Tibial artery (tissue), 4 donors: Measurements from ENCODE around the gene CPA1.

Source experiments
- DNase-seq, 2 donors: peaks; one replicate each; pipeline ENCODE4 v3.0.0-alpha.2; 2019
- H3K27ac ChIP-seq, 2 donors: fragments of 200-600 bp; sonication (generic) in 1 of 2; 1 replicate in 1 of 2; 2 replicates in 1 of 2; pipeline ENCODE4 v1.5.1; 2018 to 2019; ENCODE audit warnings: mild to moderate bottlenecking in 1 of 2
- H3K27me3 ChIP-seq, 2 donors: fragments of 200-600 bp; sonication (generic) in 1 of 2; one replicate each; pipeline versions ENCODE4 v1.5.1 to v1.6.0; 2016 to 2019
- H3K36me3 ChIP-seq, 3 donors: fragments of 200-600 bp; sonication (generic) in 2 of 3; one replicate each; pipeline ENCODE4 v1.5.1; 2016 to 2019; ENCODE audit warnings: mild to moderate bottlenecking in 2 of 3
- H3K4me1 ChIP-seq, 4 donors: fragments of 200-600 bp; sonication (generic) in 2 of 4; 1 replicate in 3 of 4; 2 replicates in 1 of 4; pipeline ENCODE4 v1.5.1; 2016 to 2019
- H3K4me3 ChIP-seq, 2 donors: fragments of 200-600 bp; sonication (generic) in 1 of 2; 1 replicate in 1 of 2; 2 replicates in 1 of 2; pipeline ENCODE4 v1.5.1; 2018 to 2019; ENCODE audit warnings: mild to moderate bottlenecking in 2 of 2
- H3K9me3 ChIP-seq, 3 donors: fragments of 200-600 bp; sonication (generic) in 1 of 3; one replicate each; pipeline ENCODE4 v1.5.1; 2016 to 2019
- intact Hi-C: fragments of 100-400 bp; cut with DNase I; formaldehyde crosslinking; loops from one replicate; pipeline ENCODE4 v1.15.0; 2023; ENCODE audit warnings: low total_unique reads
- TF ChIP-seq, protein P1 (sequence below), 2 experiments: fragments of 200-600 bp in 1 of 2; fragments of 450-650 bp in 1 of 2; IDR thresholded peaks; one replicate each; pipeline ENCODE4 v1.5.1; 2017 to 2019; ENCODE audit warnings: antibody characterized with exemption in 2 of 2, mild to moderate bottlenecking in 1 of 2, moderate library complexity in 1 of 2

CPA1 gene

DNA sequence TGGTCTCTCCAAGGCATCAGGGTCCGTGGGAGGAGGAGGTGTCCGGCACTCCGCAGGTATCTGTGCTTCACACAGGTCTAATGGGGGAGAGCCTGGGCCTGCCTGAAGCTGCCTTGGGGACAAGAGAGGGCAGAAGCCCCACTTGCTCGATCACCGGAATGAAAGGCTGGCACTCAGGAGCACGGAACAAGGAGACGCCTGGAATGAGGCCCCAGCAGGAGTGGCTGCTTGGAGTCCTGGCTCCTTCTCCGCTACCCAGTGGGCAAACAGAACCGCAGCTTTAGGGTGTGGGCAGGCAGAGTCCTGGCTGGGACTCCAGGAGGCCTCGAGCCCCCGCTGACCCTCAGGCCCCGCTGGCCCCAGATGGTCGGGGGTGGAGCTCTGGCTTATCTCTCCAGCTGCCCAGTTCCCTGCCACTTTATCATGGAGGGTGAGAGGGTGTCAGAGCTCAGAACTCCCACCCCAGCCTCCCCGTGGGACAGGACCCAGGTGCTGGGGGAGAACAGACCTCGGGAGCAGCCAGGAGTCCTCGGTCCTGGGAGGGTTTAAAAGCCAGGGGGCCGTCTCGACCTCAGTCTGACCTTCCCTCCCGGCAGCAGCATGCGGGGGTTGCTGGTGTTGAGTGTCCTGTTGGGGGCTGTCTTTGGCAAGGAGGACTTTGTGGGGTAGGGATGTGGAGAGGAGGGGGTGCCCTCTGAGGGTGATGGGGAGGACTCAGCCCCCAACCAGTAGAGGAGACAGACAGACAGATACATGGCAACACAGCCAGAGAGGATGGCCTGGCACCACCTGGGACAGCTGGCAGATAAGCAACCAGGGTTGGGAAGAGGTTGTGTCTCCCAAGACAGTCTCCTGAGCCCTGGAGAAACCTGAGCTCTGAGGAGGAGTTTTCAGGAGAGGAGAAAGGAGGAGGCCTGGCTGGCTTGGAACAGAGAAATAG is at the start of gene CPA1:
Gene CPA1 (plus strand): TSS at position 574 of the 940 bp plus-strand sequence. CDS start 27 bp downstream, at position 601.
- Histone ChIP-seq H3K36me3 (no peaks in the 10 kb centered on the region), H3K4me3 (peak within 1 kb of the TSS in 1 of 2 donors; percentile 17), H3K27ac (peak within 1 kb of the TSS; percentile 58 to 61), H3K4me1 (peaks cover 0 to 18% (median 15%) of the 10 kb centered on the region in 4 donors), H3K27me3 (no peaks in the 10 kb centered on the region), H3K9me3 (no peaks in the 10 kb centered on the region)
- no peak for DNase-seq
- TF ChIP-seq, protein P1, sequence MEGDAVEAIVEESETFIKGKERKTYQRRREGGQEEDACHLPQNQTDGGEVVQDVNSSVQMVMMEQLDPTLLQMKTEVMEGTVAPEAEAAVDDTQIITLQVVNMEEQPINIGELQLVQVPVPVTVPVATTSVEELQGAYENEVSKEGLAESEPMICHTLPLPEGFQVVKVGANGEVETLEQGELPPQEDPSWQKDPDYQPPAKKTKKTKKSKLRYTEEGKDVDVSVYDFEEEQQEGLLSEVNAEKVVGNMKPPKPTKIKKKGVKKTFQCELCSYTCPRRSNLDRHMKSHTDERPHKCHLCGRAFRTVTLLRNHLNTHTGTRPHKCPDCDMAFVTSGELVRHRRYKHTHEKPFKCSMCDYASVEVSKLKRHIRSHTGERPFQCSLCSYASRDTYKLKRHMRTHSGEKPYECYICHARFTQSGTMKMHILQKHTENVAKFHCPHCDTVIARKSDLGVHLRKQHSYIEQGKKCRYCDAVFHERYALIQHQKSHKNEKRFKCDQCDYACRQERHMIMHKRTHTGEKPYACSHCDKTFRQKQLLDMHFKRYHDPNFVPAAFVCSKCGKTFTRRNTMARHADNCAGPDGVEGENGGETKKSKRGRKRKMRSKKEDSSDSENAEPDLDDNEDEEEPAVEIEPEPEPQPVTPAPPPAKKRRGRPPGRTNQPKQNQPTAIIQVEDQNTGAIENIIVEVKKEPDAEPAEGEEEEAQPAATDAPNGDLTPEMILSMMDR (IDR thresholded peaks at IDR 0.05): no peak
- intact Hi-C loops: no loop called here

DNA sequence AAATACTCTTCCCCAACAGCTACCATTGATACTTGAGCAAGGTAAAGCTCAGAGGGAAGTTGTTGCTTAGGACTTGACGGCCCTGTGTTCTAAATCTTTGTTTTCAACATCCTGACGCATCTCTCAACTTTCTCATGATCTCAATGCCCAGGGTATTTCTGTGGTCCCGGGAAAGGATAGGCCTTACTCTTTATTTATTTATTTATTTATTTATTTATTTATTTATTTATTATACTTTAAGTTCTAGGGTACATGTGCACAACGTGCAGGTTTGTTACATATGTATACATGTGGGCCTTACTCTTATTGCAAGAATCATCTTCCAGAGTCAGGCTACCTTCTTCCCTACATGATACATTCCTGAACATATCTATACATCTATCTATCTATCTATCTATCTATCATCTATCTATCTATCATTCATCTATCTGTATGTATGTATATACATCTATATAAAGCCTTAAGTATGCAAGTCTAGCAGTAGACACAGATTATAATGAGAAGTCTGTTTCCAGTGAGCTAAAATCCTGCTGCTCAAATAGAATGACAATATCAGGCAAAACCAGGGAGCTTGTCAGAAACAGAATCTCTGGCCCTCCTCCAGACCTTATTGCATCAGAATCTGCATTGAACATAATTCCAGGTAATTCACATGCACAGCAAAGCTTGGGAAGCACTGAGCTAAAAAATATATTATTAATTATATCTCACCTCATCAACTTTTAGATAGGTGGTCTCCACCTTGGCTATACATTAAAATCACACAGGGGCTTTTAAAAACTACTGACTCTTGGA is 47.8 kb upstream of the CPA1 start:
- TF ChIP-seq, protein P1 (IDR thresholded peaks at IDR 0.05): no peak
- Histone ChIP-seq H3K9me3 (no peaks in the 10 kb centered on the region), H3K36me3 (no peaks in the 10 kb centered on the region), H3K4me3 (no peak overlapping the region), H3K27ac (no peak overlapping the region), H3K27me3 (no peaks in the 10 kb centered on the region), H3K4me1 (peaks cover 0 to 10% (median 3%) of the 10 kb centered on the region in 4 donors)
- intact Hi-C loops: no loop called here
- no peak for DNase-seq

DNA sequence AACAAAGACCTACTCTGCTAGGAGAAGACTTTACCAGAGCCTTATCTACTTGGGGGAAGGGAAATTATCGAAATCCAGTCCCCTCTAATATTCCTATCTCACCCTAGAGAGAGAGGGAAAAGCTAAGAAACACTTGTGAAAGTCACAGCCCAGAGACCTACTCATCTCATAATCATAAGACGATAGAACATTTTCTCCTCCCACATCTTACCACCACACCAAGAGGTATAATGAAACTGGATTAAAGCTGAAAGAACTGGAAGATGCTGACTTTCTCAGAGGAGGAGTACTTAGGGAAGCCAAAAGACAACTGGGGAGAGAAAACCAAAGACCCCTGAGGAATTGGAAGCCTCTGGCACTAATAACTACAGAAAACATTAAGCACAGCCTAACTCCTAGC is 46.5 kb upstream of the CPA1 start:
- intact Hi-C loops: no loop called here
- no peaks in the 10 kb centered on the region for H3K9me3 ChIP-seq
- no peak for DNase-seq
- H3K4me3 ChIP-seq: no peak overlapping the region
- H3K4me1 ChIP-seq: peaks cover 0 to 10% (median 3%) of the 10 kb centered on the region in 4 donors
- TF ChIP-seq, protein P1 (IDR thresholded peaks at IDR 0.05): no peak
- H3K27ac ChIP-seq: no peak overlapping the region
- H3K27me3 ChIP-seq: no peaks in the 10 kb centered on the region
- H3K36me3 ChIP-seq: no peaks in the 10 kb centered on the region

DNA sequence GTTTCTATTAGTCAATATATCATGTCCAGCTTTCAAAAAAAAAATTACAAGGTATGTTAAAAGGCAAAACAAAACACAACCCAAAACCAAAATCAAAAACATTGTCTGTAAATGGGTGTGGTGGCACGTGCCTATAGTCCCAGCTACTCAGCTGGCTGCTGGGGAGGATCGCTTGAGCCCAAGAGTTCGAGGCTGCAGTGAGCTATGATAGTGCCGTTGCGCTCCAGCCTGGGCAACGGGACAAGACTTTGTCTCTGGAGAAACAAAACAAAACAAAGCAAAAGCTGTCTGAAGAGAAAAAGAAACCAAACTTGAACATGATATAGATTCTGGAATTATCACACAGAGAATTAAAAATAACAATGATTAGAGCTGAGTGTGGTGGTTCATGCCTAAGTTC is 46.0 kb upstream of the CPA1 start:
- Histone ChIP-seq H3K27ac (no peak overlapping the region), H3K4me1 (peaks cover 0 to 10% (median 3%) of the 10 kb centered on the region in 4 donors), H3K4me3 (no peak overlapping the region), H3K9me3 (no peaks in the 10 kb centered on the region), H3K27me3 (no peaks in the 10 kb centered on the region), H3K36me3 (no peaks in the 10 kb centered on the region)
- DNase-seq: no peak
- intact Hi-C loops: no loop called here
- TF ChIP-seq, protein P1 (IDR thresholded peaks at IDR 0.05): no peak

DNA sequence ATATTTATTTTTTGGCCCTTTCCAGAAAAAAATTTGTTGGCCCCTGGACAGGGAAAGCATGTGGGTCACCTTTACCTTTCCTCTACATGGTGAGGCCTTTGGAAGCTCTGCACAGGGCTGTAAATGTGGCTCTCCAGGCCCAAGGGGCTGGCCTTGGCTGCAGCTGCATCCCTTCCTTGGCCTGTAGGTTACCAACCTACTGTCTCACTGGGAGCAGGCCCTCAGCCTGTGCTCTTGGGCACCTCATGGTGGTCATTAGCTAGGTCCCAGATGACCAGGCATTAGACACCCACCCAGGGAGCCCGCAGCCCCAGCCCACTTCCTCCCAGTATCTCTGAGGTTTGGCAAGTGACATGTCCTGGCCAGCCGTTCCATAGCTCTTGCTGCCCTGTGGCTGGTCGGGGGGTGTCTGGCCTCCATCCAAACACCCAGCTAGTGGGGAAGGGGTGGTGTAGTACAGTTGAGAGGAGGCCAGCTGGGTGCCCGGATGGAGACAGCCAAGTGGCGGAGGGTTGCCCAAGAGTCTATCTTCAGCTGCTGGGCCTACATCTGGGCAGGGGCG is 42.8 kb upstream of the CPA1 start:
- no peaks in the 10 kb centered on the region for H3K9me3 ChIP-seq
- TF ChIP-seq, protein P1 (IDR thresholded peaks at IDR 0.05): no peak
- intact Hi-C loops: no loop called here

More for the DNA sequence above, 42.8 kb upstream of the CPA1 start:
- no peak for DNase-seq
- no peak overlapping the region for H3K4me3 ChIP-seq
- H3K36me3 ChIP-seq: no peaks in the 10 kb centered on the region
- peaks cover 0 to 10% (median 3%) of the 10 kb centered on the region in 4 donors for H3K4me1 ChIP-seq
- H3K27ac ChIP-seq: no peak overlapping the region
- H3K27me3 ChIP-seq: no peaks in the 10 kb centered on the region
